HT-29 (cell line): ENCODE data around the gene CPHXL2. TPM values are rescaled to one million over a fixed set of nuclear protein-coding genes. Genes with fewer than 3 reads are reported as not detected.

Experiments used
- DNase-seq: peaks from one replicate; pipeline ENCODE4 v3.0.0-alpha.2; 2015; ENCODE audit warnings: low spot score
- total RNA-seq: library from RNA; depleted of rRNA; stranded (reverse); fragments of >200 nt; shearing (Covaris generic); gene quantifications from 2 replicates; pipeline ENCODE4 v1.2.3, GENCODE V29; 2014; rRNA removed

CPHXL2 gene
- total RNA-seq: not detected in 2 replicates

DNA sequence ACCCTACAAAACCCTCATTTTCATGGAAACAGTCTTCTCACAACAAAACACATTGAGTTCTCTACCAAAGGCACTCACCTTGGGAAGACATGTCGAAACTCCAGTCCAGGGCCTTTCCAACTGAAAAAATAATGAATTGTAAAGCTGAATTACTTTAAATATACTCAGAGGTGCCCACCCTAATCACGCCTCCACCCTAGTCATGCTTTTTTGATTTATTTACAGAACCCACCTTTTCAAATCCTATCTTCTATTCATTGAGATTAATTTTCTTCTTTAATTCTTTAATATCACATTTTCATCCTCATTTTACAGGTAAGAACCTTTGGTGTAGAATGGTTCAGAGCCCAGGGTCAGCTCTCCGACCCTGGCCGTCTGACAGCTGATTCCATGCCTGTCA, at the start of gene CPHXL2:
CPHXL2 (minus strand) TSS at position 101 of the 400 bp plus-strand sequence; CDS start at position 91, 10 bp downstream.
- no peak for DNase-seq

DNA sequence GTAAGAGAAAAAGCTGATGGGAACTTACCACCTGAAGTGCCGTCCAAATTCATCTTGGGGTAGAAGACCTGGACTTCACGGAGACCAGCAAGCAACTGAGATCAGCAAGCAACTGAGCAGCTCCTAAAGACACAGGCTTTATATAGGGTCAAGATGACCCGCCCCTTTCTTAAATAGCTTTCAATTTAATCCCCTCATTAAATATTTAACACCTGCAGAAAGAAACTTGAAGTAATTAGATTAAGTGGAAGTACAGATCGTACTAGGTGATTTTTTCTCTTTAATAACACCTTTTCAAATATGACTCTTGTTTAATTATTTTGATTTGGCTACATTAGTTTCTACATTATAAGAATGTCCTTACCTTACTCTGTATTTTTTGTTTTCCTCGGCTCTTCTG, 49.6 kb upstream of the CPHXL2 start, which contains the start of gene CPHXL:
CPHXL (minus strand) TSS at position 101 of the 400 bp plus-strand sequence; CDS start at position 53, 48 bp downstream.
- DNase-seq: no peak

DNA sequence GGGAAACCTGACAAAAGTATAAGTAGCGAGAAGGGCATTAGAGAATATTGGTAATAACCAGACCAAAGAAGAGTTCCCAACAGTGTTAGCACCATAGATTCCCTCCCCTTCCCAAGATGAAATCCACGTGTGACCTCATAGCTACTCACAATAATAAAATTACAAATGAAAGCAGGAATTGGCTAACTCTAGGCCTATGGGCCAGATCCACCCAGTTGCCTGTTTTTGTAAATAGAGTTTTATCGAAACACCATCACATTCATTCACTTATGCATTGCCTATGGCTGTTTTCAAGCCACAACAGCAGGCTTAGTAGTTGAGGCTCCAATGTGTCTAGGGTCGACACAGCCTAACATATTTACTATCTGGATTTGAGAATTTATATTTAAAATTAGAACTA, 41.6 kb upstream of the CPHXL2 start:
- no peak for DNase-seq

DNA sequence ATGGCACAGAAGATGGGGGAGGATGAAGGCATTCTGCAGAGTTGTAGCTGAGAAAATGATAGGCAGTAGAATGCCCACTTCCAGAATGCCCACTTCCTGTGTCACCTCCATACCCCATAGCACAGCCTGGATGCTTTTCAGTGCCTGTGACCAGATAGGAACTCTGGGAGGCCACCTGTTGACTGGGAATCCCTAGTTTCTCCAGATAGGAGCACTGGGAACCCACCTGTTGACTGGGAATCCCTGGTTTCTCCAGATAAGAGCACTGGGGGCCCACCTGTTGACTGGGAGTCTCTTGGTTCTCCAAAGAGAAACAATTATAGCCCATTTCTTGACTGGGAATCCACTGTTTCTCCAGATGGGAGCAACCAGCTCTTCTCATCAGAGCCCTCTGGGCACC, 37.9 kb upstream of the CPHXL2 start:
- no peak for DNase-seq

DNA sequence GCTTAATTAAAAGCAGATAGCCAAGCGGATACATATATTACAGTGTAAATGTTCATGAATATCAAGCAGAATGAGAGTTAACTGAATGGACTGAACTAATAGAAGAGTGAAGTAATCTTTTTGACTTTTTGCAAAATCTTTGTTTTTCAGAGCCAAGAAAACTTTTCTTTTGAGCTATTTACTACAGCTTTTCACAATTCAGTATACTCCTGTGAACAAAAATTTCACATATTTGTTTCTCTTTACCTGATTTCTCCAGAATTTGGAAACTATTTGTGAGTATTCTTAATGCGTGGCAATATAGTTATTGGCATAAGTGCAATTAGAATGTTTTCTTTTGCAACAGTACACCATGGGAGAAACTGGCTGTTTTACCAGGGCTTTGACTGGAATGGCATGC, 33.5 kb upstream of the CPHXL2 start:
- DNase-seq: no peak

DNA sequence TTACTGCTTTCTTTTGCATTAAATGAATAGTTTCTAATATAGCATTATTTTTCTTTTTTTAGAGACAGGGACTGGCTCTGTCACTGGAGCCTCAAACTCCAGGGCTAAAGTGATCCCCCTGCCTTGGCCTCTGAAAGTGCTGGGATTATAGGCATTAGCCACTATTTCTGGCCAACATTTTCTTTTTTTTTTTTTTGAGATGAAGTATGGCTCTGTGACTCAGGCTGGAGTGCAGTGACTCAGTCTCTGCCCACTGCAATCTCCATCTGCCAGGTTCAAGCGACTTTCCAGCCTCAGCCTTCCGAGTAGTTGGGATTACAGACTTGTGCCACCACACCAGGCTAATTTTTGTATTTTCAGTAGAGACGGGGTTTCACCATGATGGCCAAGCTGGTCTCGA, 26.5 kb upstream of the CPHXL2 start:
- no peak for DNase-seq

DNA sequence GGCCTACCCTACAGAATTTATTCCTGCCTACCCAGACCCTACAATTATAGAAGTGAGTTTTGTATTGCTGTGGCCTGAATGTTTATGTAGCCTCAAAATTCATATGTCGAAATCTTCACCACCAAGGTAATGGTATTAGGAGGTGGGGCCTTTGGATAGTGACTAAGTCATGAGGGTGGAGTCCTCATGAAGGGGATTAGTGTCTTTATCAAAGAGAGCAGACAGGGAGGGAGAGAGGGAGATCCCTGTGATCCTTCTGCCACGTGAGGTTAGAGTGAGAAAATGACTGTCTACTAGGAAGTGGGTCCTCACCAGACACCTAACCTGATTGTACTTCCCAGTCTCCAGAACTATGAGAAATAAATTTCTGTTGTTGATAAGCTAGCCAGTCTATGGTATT, 25.4 kb upstream of the CPHXL2 start:
- no peak for DNase-seq

DNA sequence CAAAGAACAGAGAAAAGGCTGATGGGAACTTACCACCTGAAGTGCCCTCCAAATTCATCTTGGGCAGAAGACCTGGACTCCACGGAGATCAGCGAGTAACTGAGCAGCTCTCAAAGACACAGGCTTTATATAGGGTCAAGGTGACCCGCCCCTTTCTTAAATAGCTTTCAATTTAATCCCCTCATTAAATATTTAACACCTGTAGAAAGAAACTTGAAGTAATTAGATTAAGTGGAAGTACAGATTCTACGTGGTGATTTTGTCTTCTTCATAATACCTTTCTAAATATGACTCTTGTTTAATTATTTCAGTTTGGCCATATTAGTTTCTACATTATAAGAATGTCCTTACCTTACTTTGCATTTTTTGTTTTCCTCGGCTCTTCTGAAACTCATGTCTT, 24.6 kb upstream of the CPHXL2 start, which contains the start of gene DUXB:
DUXB (minus strand) TSS at position 101 of the 400 bp plus-strand sequence; CDS start at position 58, 43 bp downstream.
- DNase-seq: no peak

DNA sequence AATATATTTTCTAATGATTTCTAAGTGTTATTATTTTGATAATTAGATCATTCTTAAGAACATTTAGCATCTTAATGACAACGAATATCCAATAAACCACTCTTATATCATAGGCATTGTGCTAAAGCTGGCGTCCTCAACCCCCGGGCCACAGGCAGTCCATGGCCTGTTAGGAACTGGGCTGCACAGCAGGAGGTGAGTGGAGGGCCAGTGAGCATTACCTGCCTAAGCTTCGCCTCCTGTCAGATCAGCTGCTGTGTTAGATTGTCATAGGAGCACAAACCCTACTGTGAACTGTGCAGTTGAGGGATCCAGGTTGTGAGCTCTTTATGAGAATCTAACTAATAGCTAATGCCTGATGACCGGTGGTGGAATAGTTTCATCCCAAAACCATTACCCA, 20.8 kb upstream of the CPHXL2 start:
- no peak for DNase-seq

DNA sequence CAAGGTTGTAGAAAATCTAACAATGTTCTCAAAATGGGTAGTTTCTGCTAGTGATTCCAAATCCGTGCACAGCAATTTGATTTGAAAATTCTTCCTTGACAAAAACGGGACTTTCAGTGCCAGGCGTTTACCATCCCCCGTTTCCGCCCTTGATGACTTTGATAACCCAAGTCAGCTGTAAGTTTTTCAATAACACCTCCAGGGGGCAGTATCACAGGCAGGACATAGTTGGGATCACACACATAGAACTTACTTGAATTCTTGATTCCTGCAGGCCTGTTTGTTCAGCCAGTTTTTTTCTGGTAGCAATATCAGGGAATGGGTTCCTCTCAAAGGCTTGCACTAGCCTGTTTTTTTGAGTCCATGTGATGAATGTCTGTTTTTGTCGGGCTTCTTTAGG, 18.9 kb upstream of the CPHXL2 start:
- peak; percentile 21 for DNase-seq

DNA sequence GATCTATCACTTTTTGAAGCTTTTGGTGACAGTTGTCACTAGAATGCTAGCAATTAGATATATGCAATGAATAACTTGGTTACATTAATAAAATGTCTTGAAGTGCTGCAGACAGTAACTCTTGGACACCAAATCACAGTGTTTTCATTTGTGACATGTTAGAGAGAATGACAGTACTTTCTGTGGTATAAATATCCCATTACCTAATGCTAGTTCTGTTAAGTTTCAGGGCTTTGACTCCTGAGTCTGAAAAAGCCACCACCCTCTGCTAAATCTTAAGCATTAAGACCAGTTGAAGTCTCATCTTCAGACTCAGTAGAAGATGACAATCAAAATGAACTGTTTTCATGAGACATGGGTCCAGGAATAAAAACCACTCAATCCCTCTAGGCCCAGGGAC, 10.6 kb upstream of the CPHXL2 start:
- no peak for DNase-seq

DNA sequence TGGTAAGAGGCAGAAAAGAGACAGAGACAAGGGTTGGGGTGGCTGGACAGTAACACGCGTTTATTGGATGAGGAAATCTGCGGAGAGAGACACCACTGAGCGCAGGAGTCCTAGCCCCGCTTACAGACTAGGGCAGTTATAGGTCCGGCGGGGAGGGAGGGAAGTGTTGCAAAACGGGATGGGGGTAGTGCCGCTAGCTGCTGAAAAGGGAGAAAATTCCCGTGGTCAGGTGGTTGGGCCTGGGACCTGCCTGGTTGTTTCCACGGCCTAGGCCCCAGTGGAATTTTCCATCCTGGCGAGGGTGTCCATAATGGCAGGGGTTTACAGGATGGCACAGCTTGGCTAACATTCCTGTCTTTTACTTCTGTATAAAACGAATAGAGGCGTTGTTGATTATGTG, 5.5 kb upstream of the CPHXL2 start:
- DNase-seq: no peak

DNA sequence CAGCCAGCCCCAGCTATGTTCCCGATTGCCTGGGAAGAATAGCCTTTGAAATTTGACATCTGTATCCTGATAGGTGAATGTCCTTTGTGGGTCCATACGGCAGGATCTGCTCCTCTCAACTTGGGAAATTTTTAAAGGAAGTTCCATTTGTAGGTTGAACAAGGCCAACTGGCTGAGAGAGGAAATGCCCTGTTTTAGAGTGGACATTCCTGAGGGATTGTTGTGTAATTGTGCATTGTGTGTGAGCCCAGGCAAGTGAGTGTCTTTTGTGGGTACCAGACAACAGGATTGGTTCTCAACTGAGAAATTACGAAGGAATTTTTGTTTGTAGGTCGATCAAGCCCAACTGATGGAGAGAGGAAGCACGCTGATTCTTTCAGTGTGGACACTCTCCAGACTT, 2.6 kb upstream of the CPHXL2 start:
- DNase-seq: no peak

DNA sequence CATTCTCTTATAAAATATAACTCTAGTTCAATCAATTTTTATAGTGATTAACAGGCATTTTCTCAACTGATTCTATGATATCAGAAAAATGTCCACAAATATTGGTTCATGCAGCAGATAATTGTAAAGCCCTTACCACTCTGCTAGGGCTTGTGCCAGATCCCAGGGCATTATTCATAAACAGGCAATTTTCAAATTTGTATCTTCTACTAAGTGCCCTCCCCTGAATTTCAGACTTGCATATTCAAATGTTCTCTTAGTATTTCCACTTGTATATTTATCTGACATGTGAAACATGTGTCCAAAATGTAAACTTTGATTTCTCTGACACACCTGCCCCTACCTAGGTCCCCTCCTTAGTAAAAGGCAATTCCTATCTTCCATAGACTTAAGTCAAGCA, 9.3 kb downstream of the CPHXL2 start:
- no peak for DNase-seq

DNA sequence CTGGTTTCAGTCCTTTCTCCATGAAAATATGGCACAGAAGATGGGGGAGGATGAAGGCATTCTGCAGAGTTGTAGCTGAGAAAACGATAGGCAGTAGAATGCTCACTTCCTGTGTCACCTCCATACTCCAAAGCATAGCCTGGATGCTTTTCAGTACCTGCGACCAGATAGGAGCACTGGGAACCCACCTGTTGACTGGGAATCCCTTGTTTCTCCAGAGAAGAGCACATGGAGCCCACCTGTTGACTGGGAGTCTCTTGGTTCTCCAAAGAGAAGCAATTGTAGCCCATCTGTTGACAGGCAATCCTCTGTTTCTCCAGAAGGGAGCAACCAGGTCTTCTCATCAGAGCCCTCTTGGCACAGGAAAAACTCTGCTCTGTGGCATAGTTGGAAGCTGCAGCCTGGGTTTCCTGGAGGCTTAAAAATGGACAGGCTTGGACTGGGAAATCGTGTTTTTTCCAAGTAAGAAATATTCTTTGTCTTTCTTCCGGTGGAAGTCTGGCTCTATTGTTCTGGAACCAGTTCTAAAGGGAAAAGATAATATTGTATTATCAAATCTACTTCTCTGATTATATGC, 16.0 kb downstream of the CPHXL2 start:
- DNase-seq: no peak

DNA sequence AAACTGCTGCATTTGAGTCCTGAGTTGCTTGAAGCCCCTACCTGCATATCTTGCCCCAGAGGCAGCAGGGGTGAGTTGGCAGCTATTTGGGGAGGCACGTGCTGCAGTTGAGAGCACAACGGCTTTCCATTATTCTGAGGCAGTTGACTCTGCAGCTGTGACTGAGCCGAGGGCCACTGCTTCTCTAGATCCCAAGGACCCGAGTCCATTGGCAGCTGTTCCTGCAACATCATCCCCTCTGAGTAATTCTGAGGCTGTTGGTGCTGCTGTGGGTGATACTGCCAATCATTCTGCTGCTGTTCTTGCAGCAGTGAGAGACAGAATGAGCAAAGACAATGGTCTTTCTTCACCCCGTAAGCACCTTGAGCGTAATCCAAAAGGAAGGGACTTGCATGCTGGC, 16.5 kb downstream of the CPHXL2 start:
- no peak for DNase-seq

DNA sequence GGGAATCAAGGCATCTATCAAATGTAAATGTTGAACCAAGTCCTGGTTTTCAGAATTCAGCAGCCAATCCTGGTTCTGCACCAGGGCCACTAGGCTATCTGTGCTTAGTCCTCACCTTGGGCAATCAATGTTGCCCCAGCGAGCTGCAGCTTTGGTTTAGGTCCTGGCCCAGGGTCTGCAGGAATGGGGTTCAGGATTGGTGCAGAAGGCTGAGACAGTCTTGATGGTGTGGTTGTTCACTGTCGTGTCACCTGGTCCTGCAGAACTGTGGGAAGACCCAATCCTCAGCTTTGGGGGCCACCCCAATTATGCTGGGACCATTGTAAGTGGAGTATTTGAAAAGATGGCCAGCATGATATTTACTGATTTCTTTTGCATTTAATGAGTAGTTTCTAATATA, 18.6 kb downstream of the CPHXL2 start:
- no peak for DNase-seq

DNA sequence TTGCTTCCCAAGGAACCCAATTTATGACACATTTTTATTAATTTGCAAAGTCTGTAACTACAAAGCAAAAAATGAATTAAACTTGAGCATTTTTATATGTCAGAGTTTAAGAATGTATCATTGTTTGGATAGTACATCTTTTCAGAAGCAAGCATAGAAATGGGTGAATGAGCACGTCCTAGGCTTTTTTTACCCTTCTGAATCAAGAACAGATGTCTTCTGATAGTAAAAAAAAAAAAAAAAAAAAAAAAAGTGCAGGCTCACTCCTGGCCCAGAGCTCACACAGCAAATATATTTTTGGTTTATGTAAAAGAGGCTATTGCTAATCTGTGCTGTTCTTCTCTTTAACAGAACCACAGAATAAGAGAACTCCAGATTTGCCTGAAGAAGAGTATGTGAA, 22.9 kb downstream of the CPHXL2 start:
- DNase-seq: no peak

DNA sequence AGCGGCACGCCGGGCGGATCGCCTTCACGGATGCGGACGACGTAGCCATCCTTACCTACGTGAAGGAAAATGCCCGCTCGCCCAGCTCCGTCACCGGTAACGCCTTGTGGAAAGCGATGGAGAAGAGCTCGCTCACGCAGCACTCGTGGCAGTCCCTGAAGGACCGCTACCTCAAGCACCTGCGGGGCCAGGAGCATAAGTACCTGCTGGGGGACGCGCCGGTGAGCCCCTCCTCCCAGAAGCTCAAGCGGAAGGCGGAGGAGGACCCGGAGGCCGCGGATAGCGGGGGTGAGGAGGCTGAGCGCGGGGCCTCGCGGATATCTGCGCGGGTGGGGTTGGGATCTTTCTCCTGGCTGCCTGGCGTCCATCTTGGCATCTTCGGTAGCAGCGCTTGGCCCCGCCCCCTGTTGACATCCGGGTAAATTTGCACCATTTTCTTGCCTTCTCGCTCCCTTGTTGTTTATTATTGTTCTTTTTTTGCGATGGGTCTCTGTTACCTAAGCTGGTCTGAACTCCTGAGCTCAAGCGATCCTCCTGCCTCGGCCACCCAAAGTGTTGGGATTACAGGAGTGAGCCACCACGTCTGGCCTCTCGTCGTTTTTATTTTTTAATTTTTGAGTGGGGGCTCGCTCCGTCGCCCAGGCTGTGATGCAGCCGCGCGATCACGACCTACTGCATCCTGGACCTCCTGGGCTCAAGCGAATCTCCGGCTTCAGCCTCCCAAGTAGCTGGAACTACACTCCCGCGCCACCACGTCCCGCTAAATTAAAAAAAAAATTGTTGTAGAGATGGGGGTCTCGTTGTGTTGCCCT, 28.3 kb downstream of the CPHXL2 start:
- peak; percentile 70 for DNase-seq

DNA sequence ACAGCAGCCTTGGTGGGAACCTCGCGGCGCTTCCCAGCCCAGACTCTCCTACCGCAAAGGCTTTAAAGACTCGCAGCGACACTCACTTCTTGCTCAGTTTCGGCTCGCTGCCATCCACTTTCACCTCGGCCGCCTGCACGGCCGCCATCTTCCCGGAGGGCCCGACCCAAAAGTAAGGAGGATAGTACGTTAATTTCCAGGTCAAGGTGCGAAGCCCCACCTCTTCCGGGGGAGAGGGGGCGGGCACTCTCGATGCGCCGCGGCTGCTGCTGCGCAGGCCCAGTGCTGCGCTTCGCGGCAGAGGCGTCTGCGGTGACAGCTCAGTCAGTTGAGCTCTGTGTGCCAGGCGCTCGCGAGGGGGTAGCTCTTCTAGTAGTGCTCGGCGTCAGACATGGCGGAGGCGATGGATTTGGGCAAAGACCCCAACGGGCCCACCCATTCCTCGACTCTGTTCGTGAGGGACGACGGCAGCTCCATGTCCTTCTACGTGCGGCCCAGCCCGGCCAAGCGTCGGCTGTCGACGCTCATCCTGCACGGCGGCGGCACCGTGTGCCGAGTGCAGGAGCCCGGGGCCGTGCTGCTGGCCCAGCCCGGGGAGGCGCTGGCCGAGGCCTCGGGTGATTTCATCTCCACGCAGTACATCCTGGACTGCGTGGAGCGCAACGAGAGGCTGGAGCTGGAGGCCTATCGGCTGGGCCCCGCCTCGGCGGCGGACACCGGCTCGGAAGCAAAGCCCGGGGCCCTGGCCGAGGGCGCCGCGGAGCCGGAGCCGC, 29.1 kb downstream of the CPHXL2 start, which contains the start of the genes KARS1 and TERF2IP:
KARS1 (minus strand) TSS at position 174 of the 773 bp plus-strand sequence; CDS start at position 148, 26 bp downstream.
TERF2IP (plus strand) TSS at position 282 of the 773 bp plus-strand sequence; CDS start at position 392, 110 bp downstream.
- DNase-seq: peak; percentile 92

DNA sequence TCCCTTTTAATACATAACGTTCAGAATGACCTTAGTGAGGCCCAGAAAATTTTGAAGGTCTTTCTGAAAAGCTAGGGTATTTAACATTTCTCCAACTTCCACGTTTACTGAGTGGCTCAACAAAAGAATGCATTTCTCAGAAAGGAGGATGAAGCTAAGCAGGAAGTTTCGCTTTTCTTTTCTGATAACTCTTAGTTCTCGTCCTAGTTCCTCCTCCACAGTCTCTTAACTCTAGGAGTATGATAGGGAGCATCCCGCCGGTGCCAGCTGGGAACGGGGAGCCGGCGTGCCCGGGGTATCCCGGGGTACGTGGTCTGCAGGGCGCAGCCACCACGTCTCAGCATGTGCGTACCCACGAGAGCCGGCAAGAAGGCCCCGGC, 29.7 kb downstream of the CPHXL2 start:
- DNase-seq: peak; percentile 15
